Stimulated activated CD8-positive, alpha-beta memory T cell treated with anti-CD3 and anti-CD28 coated beads, Interleukin-12 subunit alpha, Interleukin-12 subunit beta, amount 100 ng/mL, for 4 hours (primary cell): ENCODE data around the gene TDRD3.

Source experiments
- DNase-seq: peaks from one replicate; pipeline ENCODE4 v3.0.0-alpha.2; 2020; ENCODE audit warnings: low read depth

The TDRD3 gene

DNA sequence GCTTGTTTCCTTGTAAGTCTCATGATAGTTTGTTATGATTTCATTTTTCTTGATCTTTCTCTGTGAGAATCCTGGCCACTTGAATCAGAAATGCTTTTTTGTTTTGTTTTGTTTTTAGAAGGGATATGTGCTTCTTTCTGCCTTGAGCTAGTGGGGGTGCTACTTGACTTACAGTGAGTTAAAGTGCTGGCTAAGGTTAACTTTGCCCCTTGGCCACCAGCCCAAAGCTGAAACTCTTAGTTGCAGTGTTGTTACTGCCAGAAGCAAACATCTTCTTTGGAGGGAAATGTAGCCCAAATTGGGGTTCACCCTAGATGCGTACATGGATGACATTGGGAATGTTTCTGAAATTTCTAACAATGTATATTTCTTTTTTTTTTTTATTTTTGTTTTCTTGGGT lies 57.4 kb downstream of the TDRD3 start:
- DNase-seq = no peak

DNA sequence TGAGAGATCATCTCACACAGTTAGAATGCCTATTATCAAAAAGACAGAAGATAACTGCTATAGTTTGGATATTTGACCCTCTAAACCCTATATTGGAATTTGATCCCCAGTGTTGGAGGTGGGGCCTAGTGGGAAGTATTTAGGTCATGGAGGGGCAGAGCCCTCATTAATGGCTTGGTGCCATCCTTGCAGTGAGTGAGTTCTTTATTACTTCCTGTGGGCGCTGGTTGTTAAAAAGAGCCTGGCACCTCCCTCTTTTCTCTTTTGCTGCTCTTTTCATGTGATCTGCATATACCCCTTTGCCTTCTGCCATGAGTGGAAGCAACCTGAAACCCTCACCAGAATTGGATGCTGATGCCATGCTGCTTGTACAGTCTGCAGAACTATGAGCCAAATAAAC lies 66.8 kb downstream of the TDRD3 start:
- no peak for DNase-seq

DNA sequence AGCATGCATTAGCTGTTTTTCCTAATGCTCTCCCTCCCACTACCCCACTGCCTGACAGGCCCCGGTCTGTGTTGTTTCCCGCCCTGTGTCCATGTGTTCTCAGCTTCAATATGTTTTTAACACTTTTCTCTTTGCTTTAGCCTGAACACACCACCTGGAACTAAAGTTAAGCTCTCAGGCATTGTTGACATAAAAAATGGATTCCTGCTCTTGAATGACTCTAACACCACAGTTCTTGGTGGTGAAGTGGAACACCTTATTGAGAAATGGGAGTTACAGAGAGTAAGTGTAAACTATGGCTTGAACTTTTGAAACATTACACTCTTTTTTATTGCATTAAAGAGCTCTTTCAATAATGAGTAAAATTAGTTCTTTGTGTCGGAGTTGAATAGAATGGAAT lies 70.1 kb downstream of the TDRD3 start:
- no peak for DNase-seq

DNA sequence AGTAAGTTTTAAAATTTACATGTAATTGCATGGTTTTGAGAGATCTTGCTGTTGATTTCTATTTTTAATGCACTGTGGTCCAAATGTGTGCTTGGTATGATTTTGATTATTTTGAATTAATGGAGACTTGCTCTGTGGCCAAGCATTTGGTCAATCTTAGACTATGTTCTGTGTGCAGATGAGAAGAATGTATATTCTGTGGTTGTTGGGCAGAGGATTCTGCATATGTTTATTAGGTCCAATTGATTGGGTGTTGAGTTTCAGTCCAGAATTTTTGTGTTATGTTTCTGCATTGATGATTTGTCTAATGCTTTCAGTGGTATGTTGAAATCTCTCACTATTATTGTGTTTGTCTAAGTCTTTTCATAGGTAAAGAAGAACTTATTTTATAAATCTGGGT lies 82.3 kb downstream of the TDRD3 start:
- no peak for DNase-seq

DNA sequence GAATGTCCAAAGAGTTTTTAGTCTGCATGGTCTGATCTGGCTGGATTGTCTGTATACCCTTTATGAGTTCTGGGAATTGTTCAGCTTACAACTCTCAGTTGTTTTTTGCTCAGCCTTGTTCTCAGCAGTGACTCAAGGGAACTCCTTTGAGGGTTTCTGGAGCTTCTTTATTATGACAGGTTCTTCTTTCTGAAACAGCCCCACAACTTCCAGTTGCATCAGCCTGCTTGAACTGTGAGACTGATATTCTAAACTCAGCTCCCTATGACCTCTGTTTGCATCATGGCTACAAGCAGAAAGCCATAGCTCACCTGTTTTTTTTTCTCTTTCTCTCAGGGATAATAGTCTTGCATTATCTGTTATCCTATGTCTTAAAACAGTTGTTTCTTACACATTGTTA lies 85.0 kb downstream of the TDRD3 start:
- no peak for DNase-seq

DNA sequence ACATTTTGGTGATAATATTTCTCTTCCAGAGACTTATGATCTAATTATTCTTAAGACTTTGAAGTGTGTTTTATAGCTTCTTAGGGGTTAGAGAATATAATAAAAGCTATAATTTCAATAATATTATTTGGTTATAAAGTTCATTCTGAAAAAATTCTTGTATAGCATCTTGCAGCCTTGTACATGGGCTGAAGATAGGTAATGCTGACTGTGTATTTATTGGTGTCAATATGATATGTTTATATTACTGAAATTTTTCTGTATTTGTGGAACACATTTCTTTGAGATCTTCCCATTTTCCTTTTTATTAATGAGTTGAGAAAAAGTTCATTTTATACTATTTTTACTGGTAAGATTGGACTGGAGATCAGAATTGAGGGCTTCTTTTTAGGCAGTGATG lies 87.8 kb downstream of the TDRD3 start:
- DNase-seq = no peak

DNA sequence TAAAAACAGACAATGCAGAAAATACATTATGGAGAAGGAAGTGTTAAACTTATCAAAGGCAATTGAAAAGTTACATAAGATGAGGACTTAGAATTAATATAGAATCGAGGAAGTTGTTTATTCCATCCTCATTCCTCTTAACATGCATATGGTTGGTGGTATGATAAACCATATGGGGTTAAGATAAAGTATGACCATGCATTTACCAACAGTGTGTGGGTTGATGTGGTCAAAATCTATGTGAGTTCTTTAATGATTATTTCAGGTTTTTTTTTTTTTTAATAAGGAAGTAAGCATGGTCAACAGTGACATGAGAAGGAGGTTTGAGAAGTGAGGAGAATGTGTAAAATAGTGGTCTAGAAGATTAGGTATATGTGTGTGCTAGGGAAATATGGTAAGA lies 94.5 kb downstream of the TDRD3 start:
- DNase-seq = no peak

DNA sequence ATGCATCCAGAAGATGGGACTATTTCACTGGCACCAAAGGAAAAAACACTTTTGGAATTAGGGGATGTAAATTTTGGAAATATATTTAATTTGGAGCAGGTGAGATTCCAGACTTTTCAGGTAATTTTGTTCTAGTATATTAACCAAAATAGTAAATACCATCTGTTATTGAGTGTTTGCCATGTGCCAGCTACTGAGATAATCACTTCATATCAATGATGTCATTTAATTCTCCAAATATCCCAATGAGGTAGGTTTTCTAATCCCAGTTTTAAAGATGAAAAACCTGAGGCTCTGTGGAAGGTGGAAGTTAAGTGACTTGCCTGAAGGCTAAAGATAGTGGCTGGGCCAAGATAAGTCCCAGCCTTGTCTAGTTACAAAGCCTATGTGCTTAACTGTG lies 95.2 kb downstream of the TDRD3 start:
- DNase-seq = no peak

DNA sequence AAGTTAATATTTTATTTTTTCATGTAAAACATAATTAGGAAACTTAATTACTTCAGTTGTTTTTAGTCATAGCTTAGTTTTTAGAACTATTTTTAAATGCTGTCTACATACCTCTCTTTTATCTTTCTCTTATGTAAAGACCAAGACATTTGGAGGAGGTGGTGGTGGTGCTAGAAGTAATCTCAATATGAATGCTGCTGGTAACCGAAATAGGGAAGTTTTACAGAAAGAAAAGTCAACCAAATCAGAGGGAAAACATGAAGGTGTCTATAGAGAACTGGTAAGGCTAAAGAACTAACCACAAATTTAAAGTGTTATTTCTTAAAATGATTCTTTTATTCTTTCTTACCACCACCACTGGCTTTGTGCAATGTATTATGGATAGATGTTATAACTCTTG lies 97.3 kb downstream of the TDRD3 start:
- DNase-seq = no peak

DNA sequence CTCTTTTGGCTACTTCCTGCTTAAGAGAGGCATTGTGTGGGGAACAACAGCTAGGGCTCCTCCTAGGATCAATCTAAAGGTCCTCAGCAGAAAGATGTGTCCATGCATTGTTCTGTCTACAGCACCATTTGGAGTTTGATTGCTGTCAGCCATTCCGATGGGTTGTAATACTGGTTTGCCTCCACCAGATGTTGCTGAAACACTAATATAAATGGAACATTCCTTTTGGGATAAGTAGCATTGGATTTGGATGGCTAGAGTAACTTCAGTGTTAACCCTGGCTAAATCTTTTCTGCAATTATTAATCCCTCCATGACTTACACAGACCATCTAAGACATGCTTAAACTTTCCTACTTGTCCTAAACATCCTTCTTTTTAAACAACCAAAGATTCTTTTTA lies 104.2 kb downstream of the TDRD3 start:
- no peak for DNase-seq

DNA sequence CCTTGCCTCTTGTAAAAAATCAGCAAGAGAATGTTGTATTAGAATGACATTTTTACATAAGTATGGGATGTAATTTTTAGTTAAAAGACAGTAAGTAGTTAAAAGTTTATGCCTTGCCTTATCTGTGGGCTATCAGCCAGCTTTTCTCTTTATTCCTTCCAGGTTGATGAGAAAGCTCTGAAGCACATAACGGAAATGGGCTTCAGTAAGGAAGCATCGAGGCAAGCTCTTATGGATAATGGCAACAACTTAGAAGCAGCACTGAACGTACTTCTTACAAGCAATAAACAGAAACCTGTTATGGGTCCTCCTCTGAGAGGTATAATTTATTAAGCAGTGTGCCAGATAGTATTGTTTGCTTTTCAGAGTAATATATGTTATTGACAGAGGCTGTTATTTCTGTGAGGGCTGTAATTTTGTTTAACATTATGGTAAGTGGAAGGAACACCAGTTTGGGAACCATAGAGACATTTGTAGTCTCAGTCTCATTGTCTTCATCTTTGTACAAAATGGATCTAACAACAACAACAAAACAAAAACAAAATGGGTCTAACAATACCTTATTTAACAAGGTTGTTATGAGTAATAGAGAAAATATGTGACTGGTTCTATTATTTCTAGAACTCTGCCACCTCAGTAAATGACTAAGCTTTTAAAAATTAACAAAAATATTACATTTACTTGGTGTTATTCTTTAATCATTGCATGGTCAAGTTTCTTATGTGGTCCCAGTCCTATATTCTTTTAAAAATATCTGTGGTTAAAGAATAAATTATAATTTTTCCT lies 112.8 kb downstream of the TDRD3 start:
- no peak for DNase-seq

DNA sequence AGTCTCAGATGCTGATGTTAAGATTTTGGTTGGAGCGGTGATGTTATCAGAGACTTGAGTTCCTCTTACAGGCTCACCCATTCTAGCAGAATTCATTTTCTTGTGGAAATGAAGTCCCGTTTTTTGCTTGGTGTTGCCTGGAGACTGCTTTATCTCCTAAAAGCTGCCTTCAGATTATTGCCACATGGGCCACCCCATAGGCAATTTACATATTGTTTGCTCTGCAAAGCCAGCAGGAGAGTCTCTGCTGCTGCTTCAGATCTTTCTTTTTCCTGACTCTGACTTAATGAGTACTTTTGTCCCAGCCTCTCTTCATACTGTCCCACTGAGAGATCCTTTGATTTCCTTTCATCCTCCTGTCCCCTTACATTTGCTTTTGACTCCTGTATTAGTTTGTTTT lies 114.6 kb downstream of the TDRD3 start:
- DNase-seq = no peak

DNA sequence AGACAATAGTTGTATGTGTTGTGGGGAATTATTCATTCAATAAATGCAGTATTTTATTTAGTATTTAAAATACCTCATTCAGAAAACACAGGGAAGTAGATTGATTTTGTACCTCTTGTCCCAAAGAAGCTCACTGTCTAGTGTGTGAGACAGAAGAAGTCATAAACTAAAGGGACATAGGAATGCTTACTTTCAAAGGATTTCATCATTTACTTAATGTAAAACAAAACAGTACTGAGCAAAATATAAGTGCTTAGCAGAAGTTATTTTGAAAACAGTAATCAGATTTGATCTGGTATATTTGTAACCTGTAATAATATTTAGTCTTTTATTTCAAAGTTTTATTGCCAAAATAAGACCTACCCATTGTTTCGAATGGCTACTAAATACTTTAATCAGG lies 117.9 kb downstream of the TDRD3 start:
- no peak for DNase-seq

DNA sequence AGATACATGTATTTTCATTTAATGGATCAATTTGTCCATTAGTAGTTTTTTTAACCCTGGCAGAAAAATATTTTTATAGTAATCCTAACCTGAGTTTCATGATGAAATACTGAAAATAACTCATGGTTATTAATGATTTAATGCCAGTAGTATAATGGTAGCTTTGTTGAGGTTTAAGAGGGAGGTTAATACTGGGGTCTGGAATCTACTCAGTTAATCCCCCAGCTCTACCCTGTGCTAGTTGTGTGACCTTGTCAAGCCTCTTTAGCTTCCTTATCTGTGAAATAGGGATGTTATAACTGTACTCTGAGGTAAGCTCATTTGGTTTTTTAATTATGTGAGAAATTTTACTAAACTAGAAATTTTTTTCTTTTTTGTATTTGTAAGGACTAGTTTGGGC lies 122.5 kb downstream of the TDRD3 start:
- no peak for DNase-seq

DNA sequence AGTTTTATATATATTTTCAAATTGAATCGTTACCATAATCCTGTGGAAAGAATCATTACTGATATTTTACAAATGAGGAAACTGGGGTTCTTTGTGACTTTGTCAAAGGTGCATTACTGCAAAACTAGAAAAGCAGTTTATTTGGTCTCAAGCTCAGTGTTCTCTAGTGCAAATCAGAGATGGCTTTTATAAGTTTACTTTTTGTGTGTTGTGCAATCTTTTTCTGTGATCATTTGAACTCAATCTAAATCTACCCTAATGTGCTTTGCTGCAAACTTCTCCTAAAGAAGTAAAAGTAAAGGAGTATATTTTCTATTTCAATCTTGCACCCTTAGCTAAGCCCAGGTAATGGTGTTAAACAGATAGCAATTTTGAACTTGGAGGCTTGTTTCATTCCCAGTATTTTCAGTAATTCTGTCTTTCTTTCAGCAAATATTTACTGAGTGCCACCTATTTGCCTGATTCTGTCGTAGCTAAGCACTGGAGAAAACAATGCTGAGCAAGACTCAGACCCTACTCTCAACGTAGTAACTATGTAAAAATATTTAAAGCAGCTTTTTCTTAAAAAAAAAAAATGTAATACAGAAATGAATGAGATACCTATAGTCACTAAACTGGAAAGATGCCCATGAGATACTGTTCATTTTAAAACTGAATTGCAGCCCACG lies 124.0 kb downstream of the TDRD3 start:
- DNase-seq = no peak

DNA sequence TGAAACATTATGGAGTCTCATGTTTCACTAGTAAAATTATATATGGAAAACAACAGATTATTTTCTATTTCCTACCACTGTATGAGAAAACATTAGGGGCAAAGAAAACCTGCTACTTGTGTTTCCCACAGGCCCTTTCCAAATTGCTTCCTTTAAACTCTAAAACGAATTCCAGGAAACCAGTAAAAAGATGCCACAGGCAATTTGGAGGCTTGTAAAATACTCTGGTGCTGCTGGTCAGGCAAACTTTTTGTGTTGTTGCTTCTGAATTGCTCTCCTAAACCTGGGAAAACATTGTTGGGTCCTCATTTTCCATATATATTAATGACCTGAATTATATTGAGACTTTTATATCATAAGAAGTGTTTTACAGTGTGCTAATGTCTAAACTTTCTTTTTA lies 141.5 kb downstream of the TDRD3 start:
- DNase-seq = no peak

DNA sequence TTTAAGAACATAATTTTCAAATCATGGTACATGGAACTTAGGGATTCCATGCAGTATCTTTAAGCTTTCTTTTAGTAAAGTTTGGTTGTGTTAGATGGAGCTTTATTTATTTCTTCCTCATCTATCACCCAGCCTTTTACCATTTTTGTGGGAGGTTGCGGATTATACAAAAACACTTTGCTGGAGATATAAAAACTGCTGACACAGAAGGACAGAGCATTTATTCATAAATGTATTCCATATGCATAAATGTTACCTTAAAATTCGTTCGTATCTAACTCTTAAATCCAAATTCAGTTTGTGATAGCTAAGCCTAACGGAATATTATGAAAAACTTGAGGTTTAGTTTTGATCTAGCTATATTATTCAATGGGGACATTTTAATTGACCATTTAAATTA lies 143.3 kb downstream of the TDRD3 start:
- no peak for DNase-seq

DNA sequence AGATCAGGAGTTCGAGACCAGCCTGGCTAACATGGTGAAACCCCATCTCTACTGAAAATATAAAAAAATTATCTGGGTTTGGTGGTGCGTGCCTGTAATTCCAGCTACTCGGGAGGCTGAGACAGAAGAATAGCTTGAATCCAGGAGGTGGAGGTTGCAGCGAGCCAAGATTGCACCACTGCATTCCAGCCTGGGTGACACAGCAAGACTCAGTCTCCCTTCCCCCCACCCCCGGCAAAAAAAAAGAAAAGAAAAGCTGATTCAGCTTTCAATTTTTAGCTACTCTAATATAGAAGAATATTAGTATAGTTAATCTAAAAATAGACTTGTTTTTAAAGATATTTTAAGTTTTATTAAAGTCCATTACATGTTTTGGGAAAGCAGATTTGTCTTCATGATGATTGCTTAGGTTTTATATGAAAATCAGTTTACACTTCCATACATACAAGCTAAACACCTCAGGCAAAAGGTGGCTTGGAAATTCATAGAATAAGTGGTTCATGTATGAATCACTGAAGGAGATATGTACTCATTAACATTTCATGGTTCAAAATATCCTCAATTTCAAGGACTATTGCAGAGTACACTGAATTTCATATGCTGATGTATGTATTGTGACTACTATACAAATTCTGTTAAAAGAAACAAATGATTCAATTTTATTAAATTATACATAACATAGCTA lies 165.2 kb downstream of the TDRD3 start:
- no peak for DNase-seq

DNA sequence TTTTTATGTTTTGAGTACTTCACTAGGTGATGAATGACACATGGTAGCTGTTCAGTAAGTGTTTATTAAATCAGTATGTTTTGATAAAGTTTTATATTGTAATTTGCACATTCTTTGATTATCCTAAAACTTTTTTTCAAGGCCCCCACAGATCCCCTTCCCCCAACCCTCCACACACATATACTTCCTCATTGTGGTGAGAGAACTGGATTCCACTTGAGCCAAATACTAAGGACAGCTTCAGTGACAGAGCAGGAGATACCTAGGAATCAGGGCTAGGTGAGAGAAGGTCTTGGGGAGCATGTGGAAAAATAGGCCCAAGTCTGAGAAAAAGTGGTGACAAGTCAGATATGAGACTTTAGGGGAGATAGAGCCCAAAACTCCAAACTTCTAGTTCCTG lies 174.6 kb downstream of the TDRD3 start:
- no peak for DNase-seq

DNA sequence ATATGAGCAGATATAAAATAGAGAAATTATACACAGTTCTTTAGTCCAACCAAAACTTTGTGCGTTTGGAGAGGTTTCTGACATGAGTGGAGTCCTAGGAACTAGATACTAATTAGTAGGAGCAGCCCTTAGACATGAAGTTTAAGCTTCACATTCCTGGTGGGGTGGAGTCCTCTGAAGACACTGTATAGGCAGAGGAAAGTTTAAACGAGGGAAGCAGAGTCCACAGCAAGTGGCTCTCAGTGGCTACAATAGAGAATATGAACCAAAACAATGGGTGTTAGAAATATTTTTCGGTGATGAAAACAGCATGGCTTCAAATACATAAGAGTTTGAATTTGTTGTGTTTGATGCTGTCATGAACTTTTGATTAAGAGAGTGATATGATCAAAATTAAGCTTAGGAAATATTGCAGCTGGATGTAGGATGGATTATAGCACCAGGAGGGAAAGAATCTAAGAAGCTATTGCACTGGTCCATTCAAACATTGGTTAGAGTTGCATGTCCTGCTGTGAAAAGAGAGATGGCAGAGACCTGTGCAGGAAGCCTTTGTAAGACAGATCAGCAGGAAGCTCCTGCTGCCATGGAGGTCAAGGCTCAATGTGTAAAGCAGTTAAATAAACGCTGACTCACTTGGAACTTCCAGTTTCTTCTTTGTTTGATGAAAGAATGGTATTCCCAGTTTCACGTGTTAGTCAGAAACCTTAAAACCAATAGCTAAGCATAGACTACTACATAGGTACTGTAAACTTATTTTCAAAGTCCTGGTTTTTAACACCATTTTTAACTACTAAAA lies 175.2 kb downstream of the TDRD3 start:
- no peak for DNase-seq

DNA sequence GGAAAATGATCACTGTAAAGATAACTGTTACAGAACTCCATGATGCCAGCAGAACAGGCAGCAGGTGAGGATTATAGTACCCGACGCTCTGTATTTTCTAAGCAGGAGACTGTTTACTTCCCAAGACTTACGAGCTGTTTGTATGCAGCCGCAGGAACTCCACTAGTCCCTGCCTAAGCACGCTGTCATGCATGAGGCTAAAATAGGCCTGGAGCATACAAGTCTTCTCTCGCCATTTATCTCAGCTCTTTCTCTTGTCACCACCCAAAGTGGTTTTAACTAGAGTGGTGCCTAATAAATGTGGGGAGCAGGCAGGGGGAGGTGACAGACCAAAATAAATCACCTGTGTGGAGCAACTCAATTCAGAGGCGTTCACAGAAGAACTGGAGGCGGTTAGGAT lies 175.8 kb downstream of the TDRD3 start:
- DNase-seq = no peak

DNA sequence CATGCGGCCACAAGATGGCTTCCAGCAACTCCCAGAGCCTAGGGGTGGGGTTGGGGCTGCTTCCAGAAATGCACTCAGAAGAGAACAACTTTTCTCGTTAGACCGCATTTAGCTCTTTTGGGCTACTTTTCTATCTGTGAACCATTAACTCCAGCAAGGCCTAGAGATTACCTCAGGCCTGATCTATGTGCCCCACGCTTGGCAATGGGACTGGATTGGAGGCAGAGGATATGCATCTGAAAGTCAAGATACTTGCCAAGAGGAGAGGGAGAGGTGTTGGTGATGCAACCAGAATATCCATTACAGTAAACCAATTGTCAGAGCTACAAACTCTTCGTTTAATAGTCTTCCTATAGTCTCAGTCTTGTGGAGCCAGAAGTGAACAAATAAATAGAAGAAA lies 177.7 kb downstream of the TDRD3 start:
- no peak for DNase-seq

DNA sequence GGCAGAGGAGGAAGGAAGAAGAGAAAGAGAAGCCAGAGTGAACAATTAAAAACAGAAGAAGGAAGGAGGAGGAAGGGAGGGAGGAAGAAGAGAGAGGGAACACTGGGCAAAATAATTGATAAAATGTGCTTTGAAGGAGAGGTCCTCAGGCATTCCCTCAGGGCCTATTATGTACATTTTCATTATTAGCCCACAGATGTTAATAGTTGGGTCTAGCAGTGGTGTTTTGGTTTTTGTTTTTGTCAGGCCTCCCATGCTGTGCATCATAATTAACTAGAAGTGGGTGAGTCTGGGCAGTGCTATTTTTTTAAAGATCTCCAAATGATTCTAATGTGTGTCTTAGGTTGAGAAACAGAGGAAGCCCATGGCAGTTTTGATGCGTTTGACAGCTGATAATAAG lies 178.1 kb downstream of the TDRD3 start:
- DNase-seq = no peak
